ENCODE measurements around the gene PLEKHG5.

Gene PLEKHG5, protein sequence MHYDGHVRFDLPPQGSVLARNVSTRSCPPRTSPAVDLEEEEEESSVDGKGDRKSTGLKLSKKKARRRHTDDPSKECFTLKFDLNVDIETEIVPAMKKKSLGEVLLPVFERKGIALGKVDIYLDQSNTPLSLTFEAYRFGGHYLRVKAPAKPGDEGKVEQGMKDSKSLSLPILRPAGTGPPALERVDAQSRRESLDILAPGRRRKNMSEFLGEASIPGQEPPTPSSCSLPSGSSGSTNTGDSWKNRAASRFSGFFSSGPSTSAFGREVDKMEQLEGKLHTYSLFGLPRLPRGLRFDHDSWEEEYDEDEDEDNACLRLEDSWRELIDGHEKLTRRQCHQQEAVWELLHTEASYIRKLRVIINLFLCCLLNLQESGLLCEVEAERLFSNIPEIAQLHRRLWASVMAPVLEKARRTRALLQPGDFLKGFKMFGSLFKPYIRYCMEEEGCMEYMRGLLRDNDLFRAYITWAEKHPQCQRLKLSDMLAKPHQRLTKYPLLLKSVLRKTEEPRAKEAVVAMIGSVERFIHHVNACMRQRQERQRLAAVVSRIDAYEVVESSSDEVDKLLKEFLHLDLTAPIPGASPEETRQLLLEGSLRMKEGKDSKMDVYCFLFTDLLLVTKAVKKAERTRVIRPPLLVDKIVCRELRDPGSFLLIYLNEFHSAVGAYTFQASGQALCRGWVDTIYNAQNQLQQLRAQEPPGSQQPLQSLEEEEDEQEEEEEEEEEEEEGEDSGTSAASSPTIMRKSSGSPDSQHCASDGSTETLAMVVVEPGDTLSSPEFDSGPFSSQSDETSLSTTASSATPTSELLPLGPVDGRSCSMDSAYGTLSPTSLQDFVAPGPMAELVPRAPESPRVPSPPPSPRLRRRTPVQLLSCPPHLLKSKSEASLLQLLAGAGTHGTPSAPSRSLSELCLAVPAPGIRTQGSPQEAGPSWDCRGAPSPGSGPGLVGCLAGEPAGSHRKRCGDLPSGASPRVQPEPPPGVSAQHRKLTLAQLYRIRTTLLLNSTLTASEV
- total RNA-seq: 4.5 to 27.7 (median 8.3) reads per million in 4 experiments

DNA sequence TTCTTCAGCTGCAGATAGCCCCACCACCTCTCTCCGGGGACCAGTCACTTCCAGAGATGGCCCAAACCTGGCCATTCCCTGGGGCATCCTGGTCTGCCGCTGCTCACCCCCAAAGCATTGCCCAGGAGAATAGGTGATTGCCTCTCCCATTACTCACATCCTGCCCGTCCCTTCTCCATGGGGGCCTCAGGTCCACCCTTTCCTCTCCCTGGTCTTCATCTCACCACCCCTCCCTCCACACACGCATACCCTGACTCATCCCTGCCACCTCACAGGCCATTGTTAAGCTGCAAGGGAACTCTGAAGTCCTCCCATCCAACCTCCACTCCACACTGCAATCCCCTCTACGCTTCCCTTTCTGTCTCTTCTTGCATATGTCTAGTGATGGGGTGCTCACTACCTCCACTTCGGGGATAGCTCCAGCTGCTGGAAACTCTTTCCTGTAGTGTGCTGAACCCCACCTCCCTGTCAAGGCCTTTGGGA, at the start of gene PLEKHG5:
Gene PLEKHG5 (minus strand): TSS at position 188 of the 483 bp plus-strand sequence. CDS start 14,096 bp downstream, outside the sequence.
- no peak for DNase-seq

- DNase-seq: no peak
Observed at GRCh38 chr1:6538956-6539355, 47.5 kb upstream of the PLEKHG5 start.

DNA sequence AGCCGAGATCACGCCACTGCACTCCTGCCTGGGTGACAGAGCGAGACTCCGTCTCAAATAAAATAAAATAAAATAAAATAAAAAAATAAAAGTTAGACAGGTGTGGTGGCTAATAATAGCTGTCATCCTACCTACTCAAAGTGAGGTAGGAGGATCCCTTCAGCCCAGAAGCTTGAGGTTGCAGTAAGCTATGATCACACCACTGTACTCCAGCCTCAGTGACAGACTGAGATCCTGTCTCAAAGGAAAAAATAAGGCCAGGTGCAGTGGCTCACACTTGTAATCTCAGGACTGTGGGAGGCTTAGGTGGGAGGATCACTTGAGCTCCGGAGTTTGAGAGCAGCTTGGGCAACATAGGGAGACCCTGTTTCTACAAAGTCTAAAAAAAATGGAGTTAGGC, 44.8 kb upstream of the PLEKHG5 start:
- DNase-seq: no peak

GRCh38 chr1:6535214-6535613, 43.7 kb upstream of the PLEKHG5 start:
- no peak for DNase-seq

DNA sequence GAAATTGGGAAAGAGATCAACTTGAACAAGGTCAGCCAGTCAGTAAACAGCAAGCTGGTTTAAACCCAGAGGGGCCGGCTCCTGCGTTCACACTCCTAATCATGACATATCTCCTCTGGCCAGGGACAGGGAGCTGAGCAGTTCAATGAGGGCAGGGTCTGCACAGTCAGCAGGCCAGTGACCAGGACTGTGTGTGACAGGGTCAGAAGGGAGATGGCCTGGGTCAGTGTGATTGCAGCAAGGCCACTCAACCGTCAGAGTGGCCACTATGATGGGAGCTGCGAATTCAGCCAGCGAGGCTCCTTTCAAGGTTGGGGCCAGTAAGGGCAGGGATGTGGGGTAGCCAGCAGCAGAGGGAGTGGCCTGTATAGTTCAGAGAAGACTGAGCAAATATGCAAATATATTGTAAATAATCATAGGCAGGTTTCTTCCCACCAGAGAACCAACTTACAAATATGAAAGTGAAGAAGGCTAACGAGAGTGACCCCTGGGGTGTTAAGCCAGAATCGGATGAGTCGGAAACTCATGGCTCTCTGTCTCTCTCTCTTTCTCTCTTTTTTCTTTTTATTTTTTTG, 42.9 kb upstream of the PLEKHG5 start:
- no peak for DNase-seq

GRCh38 chr1:6531996-6532395, 40.5 kb upstream of the PLEKHG5 start:
- DNase-seq: no peak

DNA sequence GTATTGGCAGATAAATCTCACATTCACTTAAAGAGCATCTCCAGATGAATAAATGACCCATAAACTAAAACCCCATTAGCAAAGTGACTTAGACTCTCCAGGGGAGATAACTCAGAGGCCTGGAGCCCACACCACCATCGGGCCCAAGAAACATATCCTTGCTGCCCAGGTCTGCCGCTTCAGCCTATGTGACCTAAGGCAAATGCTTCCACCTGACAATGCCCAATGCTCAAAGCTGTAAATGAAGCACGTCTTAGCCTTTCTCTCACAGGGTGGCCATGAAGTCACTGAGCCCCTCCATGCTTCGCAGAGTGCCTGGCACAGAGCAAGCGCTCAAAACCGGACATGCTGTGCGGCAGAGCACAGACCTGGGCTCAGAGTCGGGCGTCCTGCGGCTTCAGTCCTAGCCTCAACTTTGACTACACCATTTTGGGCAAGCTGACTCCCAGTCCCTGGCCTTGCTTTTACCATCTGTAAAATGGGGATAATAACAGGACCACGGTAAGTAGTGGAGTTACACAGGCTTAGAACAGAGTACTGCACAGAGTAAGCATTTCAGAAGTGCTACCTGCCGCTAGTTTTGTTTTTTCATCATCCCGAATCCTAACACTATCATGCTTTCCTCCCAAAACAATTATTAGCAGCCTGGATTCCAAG, 39.2 kb upstream of the PLEKHG5 start:
- no peak for DNase-seq

DNA sequence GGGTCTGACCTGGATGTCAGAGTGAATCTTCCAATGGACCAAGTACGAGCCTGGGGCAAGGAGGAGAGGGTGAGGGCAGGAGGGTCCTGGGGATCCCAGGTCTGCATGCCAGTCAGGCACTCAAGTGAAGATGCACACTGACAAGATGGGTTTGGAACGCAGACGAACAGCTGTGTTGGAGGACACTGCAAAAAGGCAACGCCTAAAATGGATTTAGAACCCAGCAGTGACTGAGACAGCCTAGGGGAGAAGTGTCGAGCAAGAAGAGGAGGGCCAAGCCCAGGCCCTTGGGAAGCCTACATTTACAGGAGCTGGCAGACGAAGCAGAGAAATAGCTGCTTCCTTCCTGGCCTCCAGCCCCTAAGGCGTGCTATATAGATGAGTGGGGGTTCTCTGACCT, 37.0 kb upstream of the PLEKHG5 start:
- no peak for DNase-seq

- DNase-seq: no peak
Observed at GRCh38 chr1:6526316-6526715, 34.8 kb upstream of the PLEKHG5 start.

GRCh38 chr1:6523566-6523965, 32.1 kb upstream of the PLEKHG5 start:
- DNase-seq: no peak

DNA sequence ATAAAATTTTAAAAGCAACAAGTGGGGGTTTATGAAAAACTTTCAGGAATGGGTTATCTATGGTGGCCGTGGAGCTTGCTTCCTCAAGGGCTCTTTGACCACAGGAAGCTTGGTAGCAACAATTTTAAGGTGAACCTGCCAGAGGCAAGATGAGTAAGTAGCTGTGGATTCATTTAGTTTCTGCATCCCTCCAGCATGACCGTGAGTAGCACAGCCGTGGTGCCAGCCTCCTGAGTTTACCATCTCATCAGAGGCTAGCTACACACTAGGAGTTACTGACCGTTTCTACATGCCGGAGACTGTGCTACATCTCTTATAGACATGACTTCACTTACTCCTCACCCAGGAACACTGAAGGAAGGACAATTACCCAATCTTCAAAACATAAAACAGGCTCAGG, 30.1 kb upstream of the PLEKHG5 start:
- DNase-seq: no peak

GRCh38 chr1:6519935-6520671, 28.6 kb upstream of the PLEKHG5 start:
- DNase-seq: no peak

GRCh38 chr1:6519491-6519934, 28.0 kb upstream of the PLEKHG5 start:
- DNase-seq: no peak

GRCh38 chr1:6517435-6517851, 26.0 kb upstream of the PLEKHG5 start:
- DNase-seq: no peak

DNA sequence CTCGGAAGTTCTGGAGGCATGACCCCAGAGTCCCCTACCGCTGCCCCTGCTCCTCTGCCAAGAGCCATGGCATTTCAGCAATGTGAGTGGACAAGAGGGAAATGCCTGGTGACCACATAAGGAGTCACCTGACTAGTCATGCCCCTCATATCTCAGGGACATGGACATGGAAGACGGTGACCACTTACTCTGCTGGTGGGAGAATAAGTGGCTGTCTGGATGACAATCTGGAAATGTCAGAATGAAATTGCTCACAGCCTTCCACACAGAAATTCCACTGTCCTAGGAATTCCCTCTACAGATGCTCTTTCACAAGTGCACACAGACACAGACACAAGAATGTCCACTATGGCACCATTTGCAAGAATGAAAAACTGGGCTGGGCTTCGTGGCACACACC, 24.3 kb upstream of the PLEKHG5 start:
- no peak for DNase-seq

DNA sequence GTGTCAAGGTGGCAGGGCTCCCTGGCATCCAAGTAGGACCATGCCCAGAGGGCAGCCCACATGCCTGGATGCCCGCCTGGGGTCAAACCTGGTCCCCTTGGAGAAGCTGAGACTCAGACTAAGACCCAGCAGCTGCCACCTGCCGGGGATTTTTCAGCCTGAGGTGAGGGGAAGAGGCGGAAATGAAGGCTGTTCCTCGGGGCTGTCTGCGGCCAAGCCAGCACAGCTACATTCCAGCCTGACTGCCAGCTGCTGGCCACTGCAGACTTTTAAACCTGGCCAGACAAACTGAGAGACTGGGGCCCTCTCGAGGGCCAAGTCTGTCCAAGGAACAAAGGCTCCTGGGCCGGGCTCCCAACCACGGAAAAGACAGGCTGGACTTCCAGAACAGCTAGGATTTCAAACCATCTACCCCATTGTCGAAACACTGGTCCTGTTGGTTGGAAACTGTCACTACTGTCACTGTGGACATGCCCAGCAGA, 21.9 kb upstream of the PLEKHG5 start:
- DNase-seq: no peak

DNA sequence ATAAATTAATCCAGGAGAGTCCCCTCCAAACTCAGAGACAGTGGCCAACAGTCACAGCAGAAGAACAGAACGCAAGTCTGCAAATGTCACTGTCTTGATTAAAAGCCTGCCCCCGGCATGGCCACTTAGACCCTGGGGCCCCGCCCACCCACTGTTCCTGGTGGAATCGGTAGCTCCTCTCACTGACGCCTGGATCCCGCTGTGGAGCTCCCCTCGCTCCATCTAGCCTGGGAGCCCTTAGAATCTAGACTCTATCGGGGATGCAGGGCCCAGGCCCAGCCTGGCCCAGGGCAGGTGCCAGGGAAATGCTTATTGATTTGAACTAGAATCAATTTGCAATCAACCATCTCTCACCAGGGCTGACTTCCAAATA, 21.4 kb upstream of the PLEKHG5 start:
- no peak for DNase-seq

DNA sequence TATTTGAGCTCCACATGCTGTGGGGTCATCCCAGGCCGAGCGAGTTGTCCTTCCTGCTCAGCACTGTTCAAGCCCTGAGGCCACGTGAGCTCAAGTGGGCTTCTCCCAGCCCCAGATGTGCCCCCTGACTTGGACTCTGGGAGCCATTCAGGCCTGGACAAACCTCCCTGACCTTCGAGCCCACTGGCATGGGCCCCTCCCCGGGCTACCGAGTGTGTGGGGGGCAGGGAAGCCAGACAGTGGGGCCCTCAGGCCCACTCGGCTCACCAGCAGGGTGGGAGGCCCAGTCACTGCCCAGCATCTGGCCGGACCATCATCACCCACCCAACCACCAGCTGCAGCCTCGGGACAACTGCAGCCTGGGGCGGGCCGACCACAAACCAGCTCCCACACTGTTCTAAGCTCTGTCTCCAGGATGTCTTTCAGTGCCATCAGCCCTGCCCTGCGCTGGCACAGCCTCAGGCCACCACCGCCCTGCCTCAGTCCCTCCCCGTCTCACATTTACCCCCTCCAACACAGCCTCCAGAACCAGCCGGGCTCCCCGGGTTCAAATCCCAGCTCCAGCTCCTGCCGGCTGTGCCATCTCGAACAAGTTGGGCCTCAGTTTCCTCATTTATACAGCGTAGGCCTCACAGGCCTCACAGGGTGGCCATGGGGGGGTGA, 20.9 kb upstream of the PLEKHG5 start:
- DNase-seq: no peak

DNA sequence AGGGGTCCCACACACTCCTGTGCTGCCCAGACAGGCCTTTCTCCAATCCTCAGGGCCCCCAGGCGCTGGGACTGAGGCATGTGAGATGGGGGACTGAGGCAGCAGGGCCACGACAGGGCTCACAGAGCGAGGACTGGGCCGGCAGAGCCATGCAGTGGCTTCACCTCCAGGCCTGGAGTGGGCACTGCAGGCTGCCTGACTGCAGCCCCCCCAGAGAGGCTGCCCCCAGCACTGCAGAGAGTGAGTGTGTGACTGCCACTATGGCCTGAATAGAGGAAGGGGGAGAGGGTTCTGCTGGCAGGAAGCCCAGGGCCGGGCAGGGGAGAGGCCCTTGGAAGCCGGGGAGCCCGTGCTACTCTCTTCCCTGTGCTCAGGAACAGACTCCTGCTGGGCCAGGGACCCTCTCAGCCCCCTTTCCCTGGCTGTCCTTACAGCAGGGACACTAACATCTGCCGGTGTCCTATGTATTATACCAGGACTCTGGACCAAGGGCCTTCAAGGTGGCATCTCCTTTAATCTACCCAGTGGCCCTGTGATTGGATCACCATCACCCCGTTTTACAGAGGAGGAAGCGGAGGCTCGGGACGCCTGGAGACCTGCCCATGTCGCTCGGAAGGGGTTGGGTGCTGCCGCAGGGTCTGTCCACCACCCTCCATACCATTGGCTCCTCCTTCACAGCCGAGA, 20.2 kb upstream of the PLEKHG5 start:
- no peak for DNase-seq

DNA sequence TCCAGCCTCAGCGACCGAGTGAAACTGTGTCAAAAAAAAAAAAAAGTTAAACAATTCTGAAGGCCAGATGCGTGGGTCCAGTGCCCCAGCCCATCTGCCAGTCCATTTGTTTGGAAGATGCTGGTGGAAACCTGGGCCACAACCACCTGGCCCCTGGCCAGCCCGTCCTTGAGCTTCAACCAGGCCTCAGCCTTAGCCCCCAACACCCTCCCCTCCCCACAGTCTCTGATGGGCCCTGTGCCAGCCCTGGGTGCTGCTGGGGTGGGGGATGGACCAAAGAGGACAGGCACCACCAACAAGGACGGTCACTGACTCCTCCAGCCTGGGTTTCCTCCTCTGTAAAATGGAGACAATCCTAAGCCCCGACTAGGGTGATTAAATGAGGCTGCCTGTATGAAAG, 19.6 kb upstream of the PLEKHG5 start:
- DNase-seq: no peak

All from effector CD8-positive, alpha-beta T cell (primary cell).